Spinal cord (tissue), 10 donors: ENCODE data around the gene DVL1. TPM values are rescaled to one million over a fixed set of nuclear protein-coding genes. Genes with fewer than 3 reads are reported as not detected.

Experiments used
- DNase-seq, 6 donors: peaks; one replicate each; pipeline versions ENCODE4 v3.0.0 to v3.0.0-alpha.2; 2013 to 2015; ENCODE audit warnings: low spot score in 6 of 6, low read depth in 4 of 6
- H3K27ac ChIP-seq: one replicate; pipeline ENCODE4 v1.5.1; 2013; ENCODE audit warnings: low read depth, low read length, control low read depth
- H3K27me3 ChIP-seq: one replicate; pipeline ENCODE4 v1.6.1; 2013; ENCODE audit warnings: low read length; ENCODE audit not compliant: control insufficient read depth, insufficient read depth
- H3K36me3 ChIP-seq: one replicate; pipeline ENCODE4 v1.6.1; 2013; ENCODE audit warnings: low read length; ENCODE audit not compliant: control insufficient read depth, insufficient read depth
- H3K4me1 ChIP-seq: one replicate; pipeline ENCODE4 v1.6.1; 2013; ENCODE audit warnings: low read length; ENCODE audit not compliant: control insufficient read depth, insufficient read depth
- H3K4me3 ChIP-seq: one replicate; pipeline ENCODE4 v1.5.1; 2013; ENCODE audit warnings: low read depth, low read length, control low read depth
- H3K9me3 ChIP-seq: one replicate; pipeline ENCODE4 v1.6.1; 2013; ENCODE audit warnings: low read length; ENCODE audit not compliant: control insufficient read depth, insufficient read depth
- WGBS: methylation state at CpG from one replicate; pipeline ENCODE4 v1.1.5; 2013; ENCODE audit warnings: missing lambda C conversion rate; ENCODE audit not compliant: insufficient coverage; 5-methylcytosine and 5-hydroxymethylcytosine counted together
- polyA plus RNA-seq, 2 donors: library from polyadenylated mRNA; unstranded; fragments of 120-200 nt; gene quantifications; one replicate each; pipeline ENCODE4 v1.2.1, GENCODE V29; 2013; ENCODE audit not compliant: insufficient read length in 2 of 2
- small RNA-seq: library from RNA; depleted of rRNA; stranded (forward); fragments of <200 nt; gene quantifications from one replicate; pipeline ENCODE3, GENCODE V24; 2014; ENCODE audit warnings: low replicate concordance
- total RNA-seq, 2 donors: library from RNA; depleted of rRNA in 1 of 2; stranded (reverse); fragments of 120-200 nt in 1 of 2; fragments of >200 nt in 1 of 2; gene quantifications; one replicate each; pipeline versions ENCODE4 v1.2.3 to v1.2.4, GENCODE V29; 2013 to 2014
- donor health status: healthy.

Gene DVL1
- total and polyA plus RNA-seq, 4 donors: 35.7 to 87.1 (median 75.7) TPM

DNA sequence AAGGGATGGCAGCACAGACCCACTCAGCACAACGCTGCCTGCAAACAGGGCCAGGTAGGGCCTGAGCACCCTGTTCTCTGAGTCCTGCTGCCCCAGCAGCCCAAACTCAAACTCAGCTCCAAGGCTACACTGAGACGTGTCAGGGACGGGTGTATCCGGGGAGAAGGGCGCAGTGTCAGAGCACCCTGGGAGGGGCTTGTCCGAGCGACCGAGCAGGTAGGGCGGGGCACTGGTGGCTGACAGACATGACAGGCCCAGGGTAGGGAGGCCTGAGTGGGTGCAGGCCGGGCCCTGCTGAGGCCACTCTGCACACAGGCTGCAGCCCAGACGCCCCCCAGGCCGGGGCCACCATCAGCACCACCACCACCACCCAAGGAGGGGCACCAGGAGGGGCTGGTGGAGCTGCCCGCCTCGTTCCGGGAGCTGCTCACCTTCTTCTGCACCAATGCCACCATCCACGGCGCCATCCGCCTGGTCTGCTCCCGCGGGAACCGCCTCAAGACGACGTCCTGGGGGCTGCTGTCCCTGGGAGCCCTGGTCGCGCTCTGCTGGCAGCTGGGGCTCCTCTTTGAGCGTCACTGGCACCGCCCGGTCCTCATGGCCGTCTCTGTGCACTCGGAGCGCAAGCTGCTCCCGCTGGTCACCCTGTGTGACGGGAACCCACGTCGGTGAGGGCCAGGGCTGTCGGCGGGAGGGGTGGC is 63.5 kb downstream of the DVL1 start:
- DNase-seq: no peak
- 73% methylated on average over 37 of the region's 37 CpGs for WGBS

More for the DNA sequence above, 63.5 kb downstream of the DVL1 start:
- no peak overlapping the region for H3K27ac ChIP-seq
- no peaks in the 10 kb centered on the region for H3K27me3 ChIP-seq
- no peak overlapping the region for H3K4me3 ChIP-seq
- H3K36me3 ChIP-seq: peaks cover 29% of the 10 kb centered on the region
- peaks cover 11% of the 10 kb centered on the region for H3K4me1 ChIP-seq
- no peaks in the 10 kb centered on the region for H3K9me3 ChIP-seq

Small RNA genes within 50 kb of the gene (small RNA-seq; reads per million reads assigned to genes)
- not detected for gene MIR6726

Other genes starting within 250 kb of the DVL1 start
- gene C1orf159, start 233.3 kb downstream of the DVL1 start, total RNA-seq: 1 to 10 TPM; 4.4 to 9.9 TPM
- 10 to 100 TPM; 22.3 to 27.0 TPM for gene C1orf159, start 233.3 kb downstream of the DVL1 start, polyA plus RNA-seq
- 1 to 10 TPM in 1 of 2 donors, under 1 TPM in 1; 0.79 to 2.1 TPM for gene TTLL10, start 175.5 kb downstream of the DVL1 start, total RNA-seq
- gene TTLL10, start 175.5 kb downstream of the DVL1 start, polyA plus RNA-seq: 1 to 10 TPM; 1.2 to 1.3 TPM
- under 1 TPM; 0.20 to 0.22 TPM for gene TNFRSF18, start 142.8 kb downstream of the DVL1 start, total RNA-seq
- under 1 TPM; 0.36 to 0.68 TPM for gene TNFRSF18, start 142.8 kb downstream of the DVL1 start, polyA plus RNA-seq
- gene TNFRSF4, start 135.3 kb downstream of the DVL1 start, total RNA-seq: 1 to 10 TPM in 1 of 2 donors, under 1 TPM in 1; 0.20 to 1.5 TPM
- 1 to 10 TPM; 1.0 to 1.2 TPM for gene TNFRSF4, start 135.3 kb downstream of the DVL1 start, polyA plus RNA-seq
- gene SDF4, start 117.4 kb downstream of the DVL1 start, total RNA-seq: 10 to 100 TPM; 31.0 to 86.7 TPM
- gene SDF4, start 117.4 kb downstream of the DVL1 start, polyA plus RNA-seq: 100 to 1,000 TPM; 125 to 160 TPM
- 10 to 100 TPM; 11.5 to 30.4 TPM for gene B3GALT6, start 117.2 kb downstream of the DVL1 start, total RNA-seq
- 10 to 100 TPM; 39.7 to 40.1 TPM for gene B3GALT6, start 117.2 kb downstream of the DVL1 start, polyA plus RNA-seq
- 10 to 100 TPM in 1 of 2 donors, 1 to 10 TPM in 1; 2.7 to 10.4 TPM for gene C1QTNF12, start 102.7 kb downstream of the DVL1 start, total RNA-seq
- 1 to 10 TPM; 1.4 to 5.7 TPM for gene C1QTNF12, start 102.7 kb downstream of the DVL1 start, polyA plus RNA-seq
- gene UBE2J2, start 75.6 kb downstream of the DVL1 start, total RNA-seq: 10 to 100 TPM; 26.4 to 42.4 TPM
- gene UBE2J2, start 75.6 kb downstream of the DVL1 start, polyA plus RNA-seq: 10 to 100 TPM; 65.6 to 82.9 TPM
- gene SCNN1D, start 69.0 kb downstream of the DVL1 start, total RNA-seq: 10 to 100 TPM in 1 of 2 donors, 1 to 10 TPM in 1; 2.2 to 10.3 TPM
- gene SCNN1D, start 69.0 kb downstream of the DVL1 start, polyA plus RNA-seq: 10 to 100 TPM; 16.8 to 24.5 TPM
- 10 to 100 TPM; 58.7 to 70.6 TPM for gene ACAP3, start 41.5 kb downstream of the DVL1 start, total RNA-seq
- 100 to 1,000 TPM; 222 to 265 TPM for gene ACAP3, start 41.5 kb downstream of the DVL1 start, polyA plus RNA-seq
- gene PUSL1, start 40.8 kb downstream of the DVL1 start, total RNA-seq: 10 to 100 TPM in 1 of 2 donors, 1 to 10 TPM in 1; 6.2 to 14.2 TPM
- gene PUSL1, start 40.8 kb downstream of the DVL1 start, polyA plus RNA-seq: 10 to 100 TPM; 16.0 to 17.7 TPM
- 10 to 100 TPM; 39.8 to 82.5 TPM for gene INTS11, start 24.8 kb downstream of the DVL1 start, total RNA-seq
- 100 to 1,000 TPM; 146 to 206 TPM for gene INTS11, start 24.8 kb downstream of the DVL1 start, polyA plus RNA-seq
- gene CPTP, start 24.6 kb downstream of the DVL1 start, total RNA-seq: 10 to 100 TPM in 1 of 2 donors, 1 to 10 TPM in 1; 9.6 to 18.8 TPM
- gene CPTP, start 24.6 kb downstream of the DVL1 start, polyA plus RNA-seq: 10 to 100 TPM; 31.8 to 32.0 TPM
- gene TAS1R3, start 18.1 kb downstream of the DVL1 start, total RNA-seq: under 1 TPM; 0.10 to 0.44 TPM
- under 1 TPM; 0.86 to 0.98 TPM for gene TAS1R3, start 18.1 kb downstream of the DVL1 start, polyA plus RNA-seq
- 100 to 1,000 TPM in 1 of 2 donors, 10 to 100 TPM in 1; 40.6 to 212 TPM for gene MXRA8, start 9.1 kb upstream of the DVL1 start, total RNA-seq
- gene MXRA8, start 9.1 kb upstream of the DVL1 start, polyA plus RNA-seq: 100 to 1,000 TPM in 1 of 2 donors, 10 to 100 TPM in 1; 48.1 to 106 TPM
- 100 to 1,000 TPM in 1 of 2 donors, 10 to 100 TPM in 1; 41.4 to 105 TPM for gene AURKAIP1, start 25.8 kb upstream of the DVL1 start, total RNA-seq
- 100 to 1,000 TPM; 124 to 130 TPM for gene AURKAIP1, start 25.8 kb upstream of the DVL1 start, polyA plus RNA-seq
- gene CCNL2, start 49.9 kb upstream of the DVL1 start, total RNA-seq: 100 to 1,000 TPM; 148 to 178 TPM
- 100 to 1,000 TPM; 214 to 303 TPM for gene CCNL2, start 49.9 kb upstream of the DVL1 start, polyA plus RNA-seq
- 100 to 1,000 TPM in 1 of 2 donors, 10 to 100 TPM in 1; 56.9 to 117 TPM for gene MRPL20, start 57.9 kb upstream of the DVL1 start, total RNA-seq
- 100 to 1,000 TPM; 108 to 119 TPM for gene MRPL20, start 57.9 kb upstream of the DVL1 start, polyA plus RNA-seq
- 1 to 10 TPM; 1.8 to 6.7 TPM for gene ANKRD65, start 71.9 kb upstream of the DVL1 start, total RNA-seq
- gene ANKRD65, start 71.9 kb upstream of the DVL1 start, polyA plus RNA-seq: 10 to 100 TPM; 10.6 to 10.8 TPM
- gene VWA1, start 86.3 kb upstream of the DVL1 start, total RNA-seq: 10 to 100 TPM; 11.4 to 34.5 TPM
- 10 to 100 TPM; 53.0 to 67.0 TPM for gene VWA1, start 86.3 kb upstream of the DVL1 start, polyA plus RNA-seq
- gene ATAD3C, start 100.3 kb upstream of the DVL1 start, total RNA-seq: under 1 TPM; 0.10 to 0.72 TPM
- gene ATAD3C, start 100.3 kb upstream of the DVL1 start, polyA plus RNA-seq: 1 to 10 TPM in 1 of 2 donors, under 1 TPM in 1; 0.68 to 2.3 TPM
- gene ATAD3B, start 122.3 kb upstream of the DVL1 start, total RNA-seq: 10 to 100 TPM in 1 of 2 donors, 1 to 10 TPM in 1; 9.8 to 19.7 TPM
- gene ATAD3B, start 122.3 kb upstream of the DVL1 start, polyA plus RNA-seq: 10 to 100 TPM; 18.4 to 37.8 TPM
- 10 to 100 TPM in 1 of 2 donors, 1 to 10 TPM in 1; 9.0 to 22.0 TPM for gene ATAD3A, start 162.7 kb upstream of the DVL1 start, total RNA-seq
- gene ATAD3A, start 162.7 kb upstream of the DVL1 start, polyA plus RNA-seq: 10 to 100 TPM; 33.0 to 45.7 TPM
- 10 to 100 TPM; 10.2 to 12.3 TPM for gene TMEM240, start 191.2 kb upstream of the DVL1 start, total RNA-seq
- 10 to 100 TPM; 43.5 to 47.7 TPM for gene TMEM240, start 191.2 kb upstream of the DVL1 start, polyA plus RNA-seq
- gene SSU72, start 225.4 kb upstream of the DVL1 start, total RNA-seq: 10 to 100 TPM; 42.1 to 54.3 TPM
- 100 to 1,000 TPM; 112 to 121 TPM for gene SSU72, start 225.4 kb upstream of the DVL1 start, polyA plus RNA-seq